Kidney (tissue), 14 donors: ENCODE measurements around the gene RDM1. TPM values are rescaled to one million over a fixed set of nuclear protein-coding genes. Genes with fewer than 3 reads are reported as not detected.

Experiments used
- DNase-seq, 5 donors: peaks; one replicate each; pipeline ENCODE4 v3.0.0-alpha.2; 2013 to 2020
- FAIRE-seq: peaks from 2 replicates; lab custom pipeline; 2012; peaks lifted over from hg19 to GRCh38; lab: Jason Lieb, UNC
- H3K27ac ChIP-seq, 2 donors: one replicate each; pipeline ENCODE4 v1.7.0; 2013; ENCODE audit warnings: low read depth in 2 of 2, low read length in 2 of 2, inconsistent platforms in 1 of 2
- H3K27me3 ChIP-seq: one replicate; pipeline ENCODE4 v1.7.1; 2013; ENCODE audit warnings: low read length, inconsistent platforms; ENCODE audit not compliant: control insufficient read depth, insufficient read depth
- H3K36me3 ChIP-seq, 3 donors: one replicate each; pipeline versions ENCODE4 v1.7.0 to v1.7.1; 2013; ENCODE audit warnings: low read length in 3 of 3, control low read depth in 1 of 3, inconsistent platforms in 1 of 3; ENCODE audit not compliant: insufficient read depth in 3 of 3, control insufficient read depth in 2 of 3
- H3K4me1 ChIP-seq, 3 donors: one replicate each; pipeline versions ENCODE4 v1.7.0 to v1.7.1; 2013; ENCODE audit warnings: low read length in 3 of 3, inconsistent platforms in 1 of 3, low read depth in 1 of 3; ENCODE audit not compliant: control insufficient read depth in 2 of 3, insufficient read depth in 2 of 3
- H3K4me3 ChIP-seq, 3 donors: one replicate each; pipeline versions ENCODE4 v1.7.0 to v1.8.1; 2013; ENCODE audit warnings: low read length in 3 of 3, control low read depth in 1 of 3, inconsistent platforms in 1 of 3
- H3K9ac ChIP-seq, 3 donors: one replicate each; pipeline versions ENCODE4 v1.7.0 to v1.7.1; 2013; ENCODE audit warnings: low read length in 3 of 3, control low read depth in 1 of 3, inconsistent platforms in 1 of 3
- H3K9me3 ChIP-seq, 3 donors: one replicate each; pipeline versions ENCODE4 v1.7.0 to v1.7.1; 2013; ENCODE audit warnings: low read length in 3 of 3, control low read depth in 1 of 3, inconsistent platforms in 1 of 3; ENCODE audit not compliant: control insufficient read depth in 2 of 3, insufficient read depth in 1 of 3
- CTCF ChIP-seq: IDR thresholded peaks from 3 replicates; pipeline ENCODE4 v1.5.1; 2012; ENCODE audit warnings: mild to moderate bottlenecking, moderate library complexity, borderline replicate concordance; ENCODE audit not compliant: insufficient read depth; ENCODE audit errors: extremely low read depth
- intact Hi-C: fragments of 100-400 bp; cut with DNase I; formaldehyde crosslinking; loops from one replicate; pipeline ENCODE4 v1.11.1; 2022
- polyA plus RNA-seq: library from polyadenylated mRNA; stranded (reverse); fragments of 350-450 nt; fragmentation: Illumina TruSeq; extraction: RNeasy Lipid Tissue Mini Kit (QIAGEN cat#74804); gene quantifications from one replicate; pipeline ENCODE4 v1.2.3, GENCODE V29; 2014; ENCODE audit warnings: low read depth, low replicate concordance; ENCODE audit not compliant: insufficient read depth
- total RNA-seq: library from RNA; stranded (reverse); fragmentation: NEBNext Ultra II Directional; extraction: Animal tissue kit (Norgen Biotek cat#: 25700); gene quantifications from one replicate; pipeline ENCODE4 v1.2.1, GENCODE V29; 2021
- donor health status: control.
- donor health status: control.
- donor health status: control.
- donor health status: control.
- donor health status: control.
- donor health status: DM: yes; HTN: yes; CAD: no.
- donor health status: Normal renal cell carcinoma (clear cell type).

Gene RDM1
- total and polyA plus RNA-seq, 2 donors from 2014 or later: 0.56 TPM; not detected in 1

DNA sequence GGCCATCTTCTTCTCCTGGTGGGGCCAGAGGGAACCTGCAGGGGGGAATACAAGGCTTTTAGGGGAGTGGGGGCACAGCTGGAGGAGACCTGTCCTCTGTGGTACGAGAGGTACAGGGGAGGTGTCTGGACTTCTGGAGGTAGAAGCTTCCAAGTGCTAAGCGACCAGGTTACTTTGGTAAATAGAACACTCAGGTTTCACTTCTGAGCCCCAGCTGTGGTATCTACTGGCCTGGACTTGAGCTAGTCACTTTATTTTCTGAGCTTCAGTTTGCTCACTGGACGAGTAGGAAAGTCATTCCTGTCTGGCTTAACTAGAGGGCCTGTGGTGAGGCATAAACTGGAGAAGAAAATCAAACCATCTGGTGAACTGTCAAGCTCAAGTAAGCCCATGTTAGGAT lies 61.8 kb downstream of the RDM1 start, which contains the start of gene HEATR9:
HEATR9 (minus strand) TSS at position 155 of the 400 bp plus-strand sequence; CDS start at position 6, 149 bp downstream.
- DNase-seq: no peak
- TF ChIP-seq CTCF: no peak
- intact Hi-C loops: no loop called here
- no peaks in the 10 kb centered on the region for H3K9me3 ChIP-seq
- no peak for FAIRE-seq
- H3K27ac ChIP-seq: no peak within 1 kb of the TSS
- H3K36me3 ChIP-seq: peaks cover 0 to 3% (median 0%) of the 10 kb centered on the region in 3 donors
- no peaks in the 10 kb centered on the region for H3K27me3 ChIP-seq
- H3K9ac ChIP-seq: no peak within 1 kb of the TSS
- H3K4me3 ChIP-seq: no peak within 1 kb of the TSS
- no peaks in the 10 kb centered on the region for H3K4me1 ChIP-seq

Other genes with a start within 250 kb of the RDM1 start
- gene RASL10B, start 199.1 kb downstream of the RDM1 start, total RNA-seq: 2.4 TPM
- gene RASL10B, start 199.1 kb downstream of the RDM1 start, polyA plus RNA-seq: 1.5 TPM
- not detected for gene GAS2L2, start 177.5 kb downstream of the RDM1 start, total RNA-seq
- gene GAS2L2, start 177.5 kb downstream of the RDM1 start, polyA plus RNA-seq: not detected
- gene C17orf50, start 169.9 kb downstream of the RDM1 start, total RNA-seq: not detected
- 0.41 TPM for gene C17orf50, start 169.9 kb downstream of the RDM1 start, polyA plus RNA-seq
- 4.5 TPM for gene MMP28, start 135.1 kb downstream of the RDM1 start, total RNA-seq
- 10.3 TPM for gene MMP28, start 135.1 kb downstream of the RDM1 start, polyA plus RNA-seq
- gene TAF15, start 121.3 kb downstream of the RDM1 start, total RNA-seq: 149 TPM
- 66.3 TPM for gene TAF15, start 121.3 kb downstream of the RDM1 start, polyA plus RNA-seq
- gene HEATR9, start 61.9 kb downstream of the RDM1 start, total RNA-seq: 0.16 TPM
- not detected for gene HEATR9, start 61.9 kb downstream of the RDM1 start, polyA plus RNA-seq
- 10.3 TPM for gene CCL5, start 50.4 kb downstream of the RDM1 start, total RNA-seq
- gene CCL5, start 50.4 kb downstream of the RDM1 start, polyA plus RNA-seq: 4.2 TPM
- gene LYZL6, start 12.9 kb upstream of the RDM1 start, total RNA-seq: not detected
- not detected for gene LYZL6, start 12.9 kb upstream of the RDM1 start, polyA plus RNA-seq
- 0.79 TPM for gene CCL16, start 50.7 kb upstream of the RDM1 start, total RNA-seq
- gene CCL16, start 50.7 kb upstream of the RDM1 start, polyA plus RNA-seq: not detected
- gene CCL14, start 56.0 kb upstream of the RDM1 start, total RNA-seq: 134 TPM
- 14.2 TPM for gene CCL14, start 56.0 kb upstream of the RDM1 start, polyA plus RNA-seq
- gene CCL15, start 70.8 kb upstream of the RDM1 start, total RNA-seq: 0.82 TPM
- 22.2 TPM for gene CCL15, start 70.8 kb upstream of the RDM1 start, polyA plus RNA-seq
- 18.1 TPM for gene CCL23, start 87.2 kb upstream of the RDM1 start, total RNA-seq
- 4.8 TPM for gene CCL23, start 87.2 kb upstream of the RDM1 start, polyA plus RNA-seq
- gene CCL18, start 133.5 kb upstream of the RDM1 start, total RNA-seq: 4.5 TPM
- gene CCL18, start 133.5 kb upstream of the RDM1 start, polyA plus RNA-seq: not detected
- gene CCL3, start 159.4 kb upstream of the RDM1 start, total RNA-seq: 4.2 TPM
- 6.6 TPM for gene CCL3, start 159.4 kb upstream of the RDM1 start, polyA plus RNA-seq
- 5.1 TPM for gene CCL4, start 173.1 kb upstream of the RDM1 start, total RNA-seq
- gene CCL4, start 173.1 kb upstream of the RDM1 start, polyA plus RNA-seq: 3.9 TPM
- gene TBC1D3B, start 245.9 kb upstream of the RDM1 start, total RNA-seq: 7.7 TPM
- 1.3 TPM for gene TBC1D3B, start 245.9 kb upstream of the RDM1 start, polyA plus RNA-seq